OCI-LY1 (cell line): ENCODE data around the gene TSSK3.

Source experiments
- H2AFZ ChIP-seq: fragments of 200-600 bp; sonication (generic), shearing (Covaris generic); 2 replicates; pipeline ENCODE4 v1.6.0; 2014; ENCODE audit warnings: antibody characterized with exemption, mild to moderate bottlenecking, low read length
- H3F3A ChIP-seq: fragments of 200-600 bp; sonication (generic), shearing (Covaris generic); 2 replicates; pipeline ENCODE4 v1.6.0; 2014; ENCODE audit warnings: mild to moderate bottlenecking, antibody characterized with exemption, low read length, moderate library complexity; ENCODE audit not compliant: insufficient read depth
- H3K27ac ChIP-seq: fragments of 200-600 bp; sonication (generic); 2 replicates; pipeline ENCODE4 v1.5.1; 2014; ENCODE audit warnings: low read length, mixed run types, mild to moderate bottlenecking, low read depth; ENCODE audit not compliant: poor library complexity, severe bottlenecking
- H3K27me3 ChIP-seq: fragments of 200-600 bp; sonication (generic); 2 replicates; pipeline ENCODE4 v1.6.0; 2014; ENCODE audit warnings: antibody characterized with exemption, mild to moderate bottlenecking, low read length, moderate library complexity; ENCODE audit not compliant: insufficient read depth
- H3K36me3 ChIP-seq: fragments of 200-600 bp; sonication (generic); 2 replicates; pipeline ENCODE4 v1.6.1; 2014; ENCODE audit warnings: mild to moderate bottlenecking, antibody characterized with exemption, low read length, moderate library complexity, mixed read lengths; ENCODE audit not compliant: insufficient read depth
- H3K4me1 ChIP-seq: fragments of 200-600 bp; sonication (generic); 2 replicates; pipeline ENCODE4 v1.5.1; 2014; ENCODE audit warnings: mild to moderate bottlenecking, low read length, moderate library complexity; ENCODE audit not compliant: insufficient read depth, severe bottlenecking
- H3K4me2 ChIP-seq: fragments of 200-600 bp; sonication (generic), shearing (Covaris generic); 2 replicates; pipeline ENCODE4 v1.6.1; 2014; ENCODE audit warnings: low read length
- H3K4me3 ChIP-seq: fragments of 200-600 bp; sonication (generic); 2 replicates; pipeline ENCODE4 v1.5.1; 2014; ENCODE audit warnings: low read length, low read depth, mild to moderate bottlenecking, mixed read lengths; ENCODE audit not compliant: poor library complexity, severe bottlenecking
- H3K79me2 ChIP-seq: fragments of 200-600 bp; shearing (Covaris generic); 2 replicates; pipeline ENCODE4 v1.6.1; 2016; ENCODE audit warnings: mixed run types, low read length, mixed read lengths; ENCODE audit not compliant: insufficient read depth
- H3K9ac ChIP-seq: fragments of 200-600 bp; sonication (generic), shearing (Covaris generic); 2 replicates; pipeline ENCODE4 v1.6.1; 2014; ENCODE audit warnings: mild to moderate bottlenecking, low read length, mixed read lengths
- H3K9me2 ChIP-seq: fragments of 200-600 bp; sonication (generic), shearing (Covaris generic); 2 replicates; pipeline ENCODE4 v1.6.1; 2014; ENCODE audit warnings: low read depth, mild to moderate bottlenecking, low read length, mixed read lengths
- H3K9me3 ChIP-seq: fragments of 200-600 bp; shearing (Covaris generic); 2 replicates; pipeline ENCODE4 v1.6.1; 2014; ENCODE audit warnings: low read length, mixed read lengths
- H4K20me1 ChIP-seq: fragments of 200-600 bp; sonication (generic), shearing (Covaris generic); 2 replicates; pipeline ENCODE4 v1.6.0; 2016; ENCODE audit warnings: mild to moderate bottlenecking, low read length; ENCODE audit not compliant: insufficient read depth
- CTCF ChIP-seq: fragments of 200-600 bp; sonication (generic), shearing (Covaris generic); IDR thresholded peaks from 2 replicates; pipeline ENCODE4 v1.5.1; 2017; ENCODE audit warnings: mild to moderate bottlenecking, antibody characterized with exemption, low read length, moderate library complexity, mixed read lengths
- EZH2 ChIP-seq: fragments of 200-600 bp; sonication (generic), shearing (Covaris generic); IDR thresholded peaks from 2 replicates; pipeline ENCODE4 v1.8.0; 2017; ENCODE audit warnings: borderline replicate concordance, mixed run types, mild to moderate bottlenecking, antibody characterized with exemption, low read length, moderate library complexity, mixed read lengths

The TSSK3 gene

DNA sequence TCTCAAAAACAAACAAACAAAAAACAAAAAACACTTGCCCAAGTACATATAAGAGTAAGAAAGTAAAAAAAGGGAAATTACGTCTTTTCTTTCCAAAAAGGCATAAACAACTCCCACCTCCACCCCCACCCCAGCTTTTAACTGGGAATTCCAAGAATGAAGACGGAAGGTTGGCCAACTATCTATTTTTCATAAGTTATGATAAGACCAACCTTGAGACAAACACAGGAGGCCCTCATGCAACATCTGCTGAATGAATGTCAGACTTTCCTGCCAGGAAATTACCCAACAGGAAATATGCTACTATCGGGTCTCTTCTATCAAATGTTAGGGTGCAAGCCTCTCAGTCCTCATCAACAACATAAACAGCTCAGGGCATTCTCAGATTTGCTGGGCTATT lies 30.0 kb downstream of the TSSK3 start:
- H3K79me2 ChIP-seq = peaks cover 7% of the 10 kb centered on the region
- H3K4me2 ChIP-seq = no peak overlapping the region
- peaks cover 29% of the 10 kb centered on the region; the same call in 1 of the 2 replicates for H3K36me3 ChIP-seq
- no peaks in the 10 kb centered on the region for H3K27me3 ChIP-seq
- H3K4me3 ChIP-seq = no peak overlapping the region
- no peak overlapping the region for H2AFZ ChIP-seq
- H4K20me1 ChIP-seq = no peaks in the 10 kb centered on the region
- H3K4me1 ChIP-seq = peaks cover 18% of the 10 kb centered on the region
- no peak overlapping the region for H3K27ac ChIP-seq
- no peaks in the 10 kb centered on the region for H3K9me2 ChIP-seq
- peaks cover 3% of the 10 kb centered on the region; the same call in 1 of the 2 replicates for H3K9me3 ChIP-seq
- H3K9ac ChIP-seq = no peak overlapping the region
- TF ChIP-seq CTCF = no peak
- no peak for TF ChIP-seq EZH2
- H3F3A ChIP-seq = no peaks in the 10 kb centered on the region

- H3K79me2 ChIP-seq = peaks cover 7% of the 10 kb centered on the region
These were observed 30.8 kb downstream of the TSSK3 start for GRCh38 chr1:32393136-32393535.

DNA sequence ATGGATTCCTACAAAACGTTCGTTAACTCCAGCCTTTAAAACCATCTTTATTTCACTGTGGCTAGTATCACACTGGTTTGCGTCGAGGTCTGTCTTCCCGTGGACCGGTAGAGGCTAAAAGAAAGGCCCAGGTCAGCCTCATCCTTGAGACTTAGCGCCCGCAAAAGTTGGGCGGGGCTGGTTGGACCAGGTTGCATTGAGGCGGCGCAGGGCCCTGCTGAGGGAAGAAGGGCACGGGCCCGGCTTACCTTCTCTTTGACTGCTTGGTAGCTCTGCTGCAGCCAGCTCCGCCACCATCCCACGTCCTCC lies 31.4 kb downstream of the TSSK3 start:
- Histone ChIP-seq H3K4me2 (peak overlapping the region; percentile 70), H3F3A (no peaks in the 10 kb centered on the region), H3K27me3 (no peaks in the 10 kb centered on the region), H3K36me3 (peaks cover 21% of the 10 kb centered on the region; the same call in 1 of the 2 replicates), H3K9me2 (no peaks in the 10 kb centered on the region), H3K79me2 (peaks cover 7% of the 10 kb centered on the region), H3K9me3 (peaks cover 3% of the 10 kb centered on the region; the same call in 1 of the 2 replicates), H4K20me1 (no peaks in the 10 kb centered on the region), H3K9ac (peak overlapping the region; percentile 68), H3K4me3 (peak overlapping the region; percentile 76), H2AFZ (no peak overlapping the region), H3K4me1 (peaks cover 18% of the 10 kb centered on the region), H3K27ac (peak overlapping the region; percentile 13)
- TF ChIP-seq CTCF (no peak), EZH2 (no peak)

More at GRCh38 chr1:32393136-32393535, 30.8 kb downstream of the TSSK3 start:
- peaks cover 26% of the 10 kb centered on the region; the same call in 1 of the 2 replicates for H3K36me3 ChIP-seq
- peak overlapping the region; percentile 76 for H3K4me3 ChIP-seq
- H3K4me1 ChIP-seq = peaks cover 18% of the 10 kb centered on the region
- no peak overlapping the region for H3K27ac ChIP-seq
- peak overlapping the region; percentile 70 for H3K4me2 ChIP-seq
- H3K9ac ChIP-seq = peak overlapping the region; percentile 68; the same call in 1 of the 2 replicates
- H3F3A ChIP-seq = no peaks in the 10 kb centered on the region
- no peaks in the 10 kb centered on the region for H4K20me1 ChIP-seq
- H3K27me3 ChIP-seq = no peaks in the 10 kb centered on the region
- H2AFZ ChIP-seq = no peak overlapping the region
- no peak for TF ChIP-seq CTCF
- TF ChIP-seq EZH2 = no peak
- H3K9me3 ChIP-seq = peaks cover 3% of the 10 kb centered on the region; the same call in 1 of the 2 replicates
- no peaks in the 10 kb centered on the region for H3K9me2 ChIP-seq
